Right atrium auricular region (tissue), 2 donors: ENCODE results near the gene LANCL1. TPM values are rescaled to one million over a fixed set of nuclear protein-coding genes. Genes with fewer than 3 reads are reported as not detected.

Experiments
- DNase-seq: peaks from one replicate; pipeline ENCODE4 v3.0.0-alpha.2; 2019; ENCODE audit warnings: low spot score
- H3K27ac ChIP-seq, 2 donors: fragments of 200-600 bp; sonication (generic); 1 replicate in 1 of 2; 2 replicates in 1 of 2; pipeline ENCODE4 v1.5.1; 2016 to 2019
- H3K27me3 ChIP-seq, 2 donors: fragments of 200-600 bp; sonication (generic); one replicate each; pipeline versions ENCODE4 v1.5.1 to v1.6.0; 2017 to 2019
- H3K36me3 ChIP-seq: fragments of 200-600 bp; sonication (generic); one replicate; pipeline ENCODE4 v1.5.1; 2016
- H3K4me1 ChIP-seq, 2 donors: fragments of 200-600 bp; sonication (generic); one replicate each; pipeline versions ENCODE4 v1.5.1 to v1.6.0; 2017 to 2019
- H3K4me3 ChIP-seq, 2 donors: fragments of 200-600 bp; sonication (generic); 1 replicate in 1 of 2; 2 replicates in 1 of 2; pipeline ENCODE4 v1.5.1; 2017 to 2019; ENCODE audit warnings: mild to moderate bottlenecking in 1 of 2, moderate library complexity in 1 of 2
- H3K9me3 ChIP-seq, 2 donors: fragments of 200-600 bp; sonication (generic); one replicate each; pipeline ENCODE4 v1.5.1; 2019
- CTCF ChIP-seq, 2 donors: fragments of 200-600 bp; sonication (generic); IDR thresholded peaks; one replicate each; pipeline ENCODE4 v1.5.1; 2019; ENCODE audit warnings: antibody characterized with exemption in 2 of 2
- total RNA-seq, 2 donors: library from RNA; depleted of rRNA; stranded (reverse); fragments of >200 nt; gene quantifications; one replicate each; pipeline ENCODE4 v1.1.0, GENCODE V29; 2016

The LANCL1 gene
- total RNA-seq, 2 donors from 2014 or later, result 27.4 to 43.2 TPM

- Histone ChIP-seq H3K4me1 (no peaks in the 10 kb centered on the region), H3K36me3 (no peaks in the 10 kb centered on the region), H3K4me3 (no peak overlapping the region), H3K9me3 (peaks cover 0 to 8% of the 10 kb centered on the region in 2 donors), H3K27me3 (no peaks in the 10 kb centered on the region), H3K27ac (no peak overlapping the region)
- TF ChIP-seq CTCF (IDR thresholded peaks at IDR 0.05), result no peak
- DNase-seq, result no peak
Observed at GRCh38 chr2:210412660-210413059, 63.9 kb downstream of the LANCL1 start.

GRCh38 chr2:210410542-210410941 is 66.0 kb downstream of the LANCL1 start:
- Histone ChIP-seq H3K4me3 (no peak overlapping the region), H3K36me3 (no peaks in the 10 kb centered on the region), H3K27ac (no peak overlapping the region), H3K4me1 (no peaks in the 10 kb centered on the region), H3K9me3 (peaks cover 0 to 8% of the 10 kb centered on the region in 2 donors), H3K27me3 (no peaks in the 10 kb centered on the region)
- no peak for TF ChIP-seq CTCF (IDR thresholded peaks at IDR 0.05)
- no peak for DNase-seq

- no peaks in the 10 kb centered on the region for H3K27me3 ChIP-seq
- DNase-seq, result no peak
- no peaks in the 10 kb centered on the region for H3K36me3 ChIP-seq
- no peaks in the 10 kb centered on the region for H3K9me3 ChIP-seq
- no peak overlapping the region for H3K27ac ChIP-seq
- no peak overlapping the region for H3K4me3 ChIP-seq
- no peaks in the 10 kb centered on the region for H3K4me1 ChIP-seq
- TF ChIP-seq CTCF (IDR thresholded peaks at IDR 0.05), result peak in 1 of 2 donors; percentile 63
Observed at GRCh38 chr2:210399440-210400041, 77.0 kb downstream of the LANCL1 start.

GRCh38 chr2:210392469-210392881 is 84.1 kb downstream of the LANCL1 start:
- H3K4me3 ChIP-seq, result no peak overlapping the region
- no peak for DNase-seq
- no peaks in the 10 kb centered on the region for H3K36me3 ChIP-seq
- no peak overlapping the region for H3K27ac ChIP-seq
- H3K27me3 ChIP-seq, result no peaks in the 10 kb centered on the region
- no peak for TF ChIP-seq CTCF (IDR thresholded peaks at IDR 0.05)
- no peaks in the 10 kb centered on the region for H3K9me3 ChIP-seq
- H3K4me1 ChIP-seq, result no peaks in the 10 kb centered on the region

- DNase-seq, result no peak
- no peaks in the 10 kb centered on the region for H3K9me3 ChIP-seq
- H3K27ac ChIP-seq, result no peak overlapping the region
Observed at GRCh38 chr2:210389856-210390255, 86.7 kb downstream of the LANCL1 start.

More at GRCh38 chr2:210389856-210390255, 86.7 kb downstream of the LANCL1 start:
- TF ChIP-seq CTCF (IDR thresholded peaks at IDR 0.05), result no peak
- Histone ChIP-seq H3K4me3 (no peak overlapping the region), H3K27me3 (no peaks in the 10 kb centered on the region), H3K4me1 (no peaks in the 10 kb centered on the region), H3K36me3 (no peaks in the 10 kb centered on the region)
